IPS-11a (cell line): ENCODE measurements around the gene ILKAP.

Experiments used
- H3K4me3 ChIP-seq: one replicate; pipeline ENCODE4 v1.5.1; 2013; ENCODE audit warnings: low read depth, low read length, control low read depth

The ILKAP gene

DNA sequence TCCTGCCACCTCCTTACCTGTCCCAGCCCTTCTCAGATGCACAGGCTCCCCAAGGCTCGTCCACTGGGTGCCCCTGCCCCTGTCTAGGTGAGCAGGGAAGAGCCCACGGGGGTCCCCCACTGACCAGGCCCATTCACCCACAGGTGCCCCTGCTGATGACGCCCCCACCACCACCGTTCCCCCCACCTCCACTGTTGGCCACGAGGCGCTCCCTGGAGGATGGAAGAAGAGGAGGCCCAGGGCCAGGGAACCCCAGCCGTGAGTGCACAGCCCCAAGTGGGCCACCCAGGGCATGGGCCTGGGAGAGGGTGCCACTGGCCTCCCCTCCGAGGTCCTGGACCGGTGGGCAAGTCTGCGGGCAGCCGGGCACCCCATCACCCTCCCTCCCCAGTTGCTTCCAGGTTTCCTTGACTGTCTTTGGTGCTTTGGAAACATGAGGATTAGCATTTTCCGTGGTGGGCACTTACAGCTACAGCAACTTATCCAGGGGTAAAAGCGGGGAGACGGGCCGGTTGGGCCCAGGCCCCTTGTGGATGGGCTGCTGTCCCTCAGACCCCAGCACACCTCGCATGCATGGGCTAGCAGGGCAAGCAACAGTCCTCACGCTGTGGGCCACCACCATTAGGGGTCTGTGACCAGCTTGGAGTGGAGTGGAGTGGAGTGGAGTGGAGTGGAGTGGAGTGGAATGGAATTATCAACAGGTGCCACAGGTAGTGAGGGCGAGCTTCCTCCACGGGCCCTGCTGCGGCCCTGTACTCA lies 78.2 kb downstream of the ILKAP start:
- no peak overlapping the region for H3K4me3 ChIP-seq

DNA sequence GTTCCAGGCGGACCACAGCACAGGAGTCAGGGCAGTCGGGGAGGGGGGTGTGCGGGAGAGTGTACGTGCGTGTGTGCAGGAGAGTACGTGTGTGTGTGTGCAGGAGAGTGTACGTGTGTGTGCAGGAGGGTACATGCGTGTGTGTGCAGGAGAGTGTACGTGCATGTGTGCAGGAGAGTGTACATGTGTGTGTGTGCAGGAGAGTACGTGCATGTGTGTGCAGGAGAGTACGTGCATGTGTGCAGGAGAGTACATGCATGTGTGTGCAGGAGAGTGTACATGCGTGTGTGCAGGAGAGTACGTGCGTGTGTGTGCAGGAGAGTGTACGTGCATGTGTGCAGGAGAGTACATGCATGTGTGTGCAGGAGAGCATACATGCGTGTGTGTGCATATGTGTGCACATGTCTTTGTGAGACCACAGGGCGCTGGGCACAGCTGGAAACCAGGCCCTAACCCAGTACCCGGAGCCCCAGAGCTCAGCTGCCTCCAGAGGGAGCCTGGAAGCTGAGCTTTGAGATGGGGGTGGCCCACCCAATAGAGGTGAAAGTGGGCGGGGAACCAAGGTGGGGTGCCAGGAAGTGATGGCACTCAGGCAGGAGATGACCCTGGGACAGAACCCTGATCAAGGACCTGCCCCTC lies 78.9 kb downstream of the ILKAP start:
- H3K4me3 ChIP-seq, result no peak overlapping the region

- H3K4me3 ChIP-seq, result no peak overlapping the region
Measured at GRCh38 chr2:238123991-238124470, 79.5 kb downstream of the ILKAP start.

DNA sequence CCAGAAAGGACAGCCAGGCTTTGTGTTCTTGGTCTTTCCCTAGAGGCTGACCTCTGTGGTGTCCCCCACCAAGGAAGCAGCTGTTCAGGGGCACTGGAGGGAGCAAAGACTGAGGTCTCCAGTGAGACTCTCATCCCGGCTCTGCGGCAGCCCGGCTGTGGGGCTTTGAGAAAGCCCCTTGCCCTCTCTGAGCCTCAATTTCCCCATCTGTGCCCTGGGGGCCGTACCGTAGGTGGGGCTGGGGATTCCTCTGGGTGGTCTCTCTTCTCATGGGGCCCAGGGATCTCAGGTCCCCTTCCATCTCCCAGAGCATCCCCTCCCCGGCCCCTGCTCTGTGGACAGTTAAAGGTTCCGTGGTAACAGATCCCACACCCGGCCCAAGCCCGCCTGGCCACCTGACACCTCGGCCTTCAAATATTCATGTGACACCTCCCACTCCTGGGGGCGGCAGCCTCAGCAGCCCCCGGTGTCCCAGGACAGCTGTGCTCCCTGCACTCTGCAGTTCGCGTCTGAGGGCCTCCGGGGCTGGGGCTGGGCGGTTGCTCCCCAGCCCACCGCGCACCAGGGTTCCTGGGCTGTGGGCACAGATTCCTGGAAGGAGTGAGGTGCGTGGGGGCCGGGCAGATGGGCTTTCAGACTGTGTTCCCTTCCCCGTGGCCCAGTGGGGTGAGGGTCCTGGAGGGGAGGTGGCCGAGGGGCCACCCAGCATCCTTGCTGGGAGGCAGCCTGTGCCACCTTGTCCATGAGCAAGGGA lies 80.1 kb downstream of the ILKAP start:
- no peak overlapping the region for H3K4me3 ChIP-seq

DNA sequence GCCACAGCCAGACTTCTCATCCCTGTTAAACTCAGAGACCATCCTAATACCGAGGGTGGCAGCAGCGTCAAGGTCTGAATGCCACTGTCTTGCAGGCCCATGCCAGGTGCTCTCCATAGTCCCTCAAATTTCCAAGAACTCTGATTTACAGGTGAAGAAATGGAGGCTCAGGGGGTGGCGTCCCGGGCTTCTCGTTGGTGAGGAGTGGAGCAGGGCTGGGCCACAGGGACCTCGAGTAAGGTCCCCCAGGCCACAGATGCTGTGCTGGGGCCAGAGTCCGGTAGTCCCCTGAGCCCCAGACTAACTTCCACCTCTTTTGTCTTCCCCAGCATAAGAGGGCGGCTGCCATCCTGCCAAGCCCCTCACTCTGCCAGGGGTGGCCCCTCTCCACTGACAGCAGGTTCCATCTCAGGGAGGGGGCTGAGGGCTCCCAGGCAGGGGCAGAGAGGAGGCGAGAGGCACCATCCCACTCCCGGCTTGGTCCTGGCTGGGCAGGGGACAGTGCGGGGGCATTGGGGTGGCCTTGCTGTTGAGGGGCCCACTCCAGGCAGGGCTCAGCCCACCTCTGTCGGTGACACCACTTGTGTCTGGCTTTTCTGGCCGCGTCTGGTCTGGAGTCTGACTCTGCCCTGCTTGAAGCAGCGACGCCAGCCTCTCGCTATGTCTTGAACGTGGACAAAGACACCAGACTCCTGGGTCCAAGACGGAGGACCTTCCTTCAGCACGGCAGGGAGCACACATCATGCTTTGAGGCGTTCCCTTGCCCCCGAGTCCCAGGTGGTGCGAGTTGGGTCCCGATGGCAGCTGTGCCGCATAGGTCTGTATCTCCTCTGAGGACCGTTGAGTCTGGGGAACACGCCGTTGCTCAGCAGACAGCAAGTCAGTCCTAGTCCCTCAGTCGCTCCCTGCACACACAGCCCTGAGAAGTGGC lies 80.9 kb downstream of the ILKAP start:
- H3K4me3 ChIP-seq, result no peak overlapping the region

DNA sequence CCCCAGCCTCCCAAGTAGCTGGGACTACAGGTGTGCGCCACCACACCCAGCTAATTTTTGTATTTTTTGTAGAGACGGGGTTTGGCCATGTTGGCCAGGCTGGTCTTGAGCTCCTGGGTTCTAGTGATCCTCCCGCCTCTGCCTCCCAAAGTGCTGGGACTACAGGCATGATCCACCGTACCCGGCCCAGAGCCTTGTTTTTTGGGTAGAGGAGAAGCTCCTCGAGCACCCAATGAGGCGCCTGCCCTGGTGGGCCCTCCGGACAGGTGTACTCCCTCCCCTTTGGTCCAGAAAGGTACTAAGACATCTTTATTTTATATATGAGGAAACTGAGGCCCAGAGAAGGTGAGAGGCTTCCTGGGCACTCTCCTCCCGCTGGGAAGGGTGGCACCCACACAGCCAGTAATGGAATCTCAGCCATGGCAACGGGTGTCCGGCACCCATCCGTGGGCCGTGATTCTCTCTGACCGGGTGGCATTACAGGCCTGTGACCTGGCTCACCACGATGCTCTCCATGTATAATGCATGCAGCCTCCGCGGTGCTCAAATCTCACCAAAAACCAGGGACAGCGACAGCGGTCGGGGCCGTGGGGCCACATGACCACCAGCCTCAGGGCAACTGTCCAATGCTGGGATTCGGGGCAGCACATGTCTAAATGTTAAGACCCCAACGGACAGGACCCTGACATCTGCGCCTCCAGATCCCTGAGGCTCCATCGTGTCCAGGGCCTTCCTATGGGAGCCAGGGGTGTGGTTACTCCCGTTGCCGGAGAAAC lies 81.8 kb downstream of the ILKAP start:
- H3K4me3 ChIP-seq, result no peak overlapping the region

DNA sequence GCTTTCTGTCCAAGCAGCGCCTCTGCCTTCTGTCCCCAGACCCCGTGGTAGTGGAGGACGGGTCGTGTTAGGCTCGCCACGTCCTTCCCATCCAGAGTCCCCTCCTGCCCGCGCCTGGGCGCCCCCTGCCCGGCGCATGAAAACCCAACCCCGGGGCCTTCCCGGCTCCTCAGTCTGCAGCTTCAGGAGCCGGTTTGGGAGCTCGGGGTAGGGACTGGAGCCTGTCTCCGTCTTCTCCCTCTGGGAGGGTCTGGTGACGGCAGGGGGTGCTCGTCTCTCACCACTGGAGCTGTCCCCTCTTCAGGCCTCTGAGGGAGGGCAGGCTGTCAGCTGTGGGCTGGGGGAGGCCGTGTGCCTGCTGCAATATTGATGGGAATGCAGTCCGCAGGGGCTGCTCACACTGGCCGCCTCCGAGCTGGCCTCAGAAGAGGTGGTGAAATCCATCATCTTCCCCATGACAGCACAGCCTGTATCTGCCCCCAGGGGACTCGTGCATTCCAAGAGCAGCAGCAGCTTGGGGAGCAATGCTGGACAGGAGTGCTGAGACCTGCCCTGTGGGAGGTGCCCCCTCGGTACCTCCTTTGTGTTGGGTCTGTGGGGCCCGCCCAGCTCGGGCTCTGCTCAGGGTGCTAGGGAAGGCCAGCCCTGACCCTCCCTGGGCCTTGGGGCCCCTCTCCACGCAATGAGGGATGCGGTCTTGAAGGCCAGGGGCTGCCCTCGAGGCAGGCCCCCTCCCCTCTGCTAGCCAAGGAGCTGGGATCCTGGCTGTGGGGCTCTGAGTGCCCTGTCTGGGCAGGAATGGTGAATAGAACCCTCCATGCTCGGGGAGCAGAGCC lies 82.8 kb downstream of the ILKAP start:
- H3K4me3 ChIP-seq, result no peak overlapping the region
